Cardiac muscle cell (in vitro differentiated cells and primary cell): ENCODE measurements around the gene COMMD7. TPM values are rescaled to one million over a fixed set of nuclear protein-coding genes. Genes with fewer than 3 reads are reported as not detected.
"Not testable (repeated sequence)": the region's sequence is repeated elsewhere in the genome, so short reads cannot be mapped to it uniquely, and the experiment has no call there.

Experiments used
- DNase-seq, 2 donors: peaks; one replicate each; pipeline versions ENCODE4 v3.0.0 to v3.0.0-alpha.2; 2010 to 2017; ENCODE audit warnings: low read depth in 1 of 2, low spot score in 1 of 2
- H3K27ac ChIP-seq: fragments of 200-600 bp; sonication (generic); 2 replicates; pipeline ENCODE4 v1.5.1; 2016
- H3K27me3 ChIP-seq: fragments of 200-600 bp; sonication (generic); 2 replicates; pipeline ENCODE4 v1.6.0; 2016; ENCODE audit warnings: control low read depth
- H3K36me3 ChIP-seq: fragments of 200-600 bp; sonication (generic); 2 replicates; pipeline ENCODE4 v1.5.1; 2016; ENCODE audit warnings: control low read depth
- H3K4me1 ChIP-seq: fragments of 200-600 bp; sonication (generic); 2 replicates; pipeline ENCODE4 v1.8.1; 2017; ENCODE audit warnings: low read depth, mild to moderate bottlenecking, mixed run types
- H3K4me3 ChIP-seq: fragments of 200-600 bp; sonication (generic); 2 replicates; pipeline ENCODE4 v1.5.1; 2016; ENCODE audit warnings: mild to moderate bottlenecking
- H3K9me3 ChIP-seq: fragments of 200-600 bp; sonication (generic); 2 replicates; pipeline ENCODE4 v1.5.1; 2017; ENCODE audit warnings: low read depth, mild to moderate bottlenecking, control low read depth
- polyA plus RNA-seq: library from polyadenylated mRNA; unstranded; fragments of >200 nt; fragmentation: Nextera tagmentation; extraction: Ambion mirVana; gene quantifications from 2 replicates; pipeline ENCODE4 v1.2.1, GENCODE V29; 2016
- total RNA-seq: library from RNA; depleted of rRNA; stranded (reverse); fragments of >200 nt; gene quantifications from 2 replicates; pipeline ENCODE4 v1.2.3, GENCODE V29; 2016
- TF ChIP-seq, protein P1 (sequence below): IDR thresholded peaks from 2 replicates; pipeline ENCODE4 v1.5.1; 2012; ENCODE audit warnings: low read depth, mild to moderate bottlenecking, low read length

Gene COMMD7
- total and polyA plus RNA-seq, 2 experiments from 2014 or later, result 36.1 to 156 TPM

DNA sequence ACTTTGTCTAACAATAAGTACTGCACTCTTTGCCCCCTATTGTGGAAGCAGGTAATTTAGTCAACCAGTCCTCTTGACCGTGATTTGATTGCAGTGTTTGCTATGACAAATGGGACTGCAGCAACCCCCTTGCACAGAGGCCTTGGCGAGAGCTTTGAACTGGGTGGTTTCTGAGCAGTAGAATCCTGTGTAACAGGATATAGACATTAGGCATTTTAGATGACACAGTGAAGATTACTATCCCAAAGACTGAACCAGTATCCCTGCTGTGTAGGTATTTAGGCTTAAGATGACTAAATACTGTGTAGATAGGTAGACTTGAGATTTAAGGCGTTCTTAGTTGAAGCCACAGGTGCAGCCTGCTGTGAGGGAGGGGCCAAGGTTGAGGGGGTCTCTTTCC, 28.8 kb upstream of the COMMD7 start:
- H3K27ac ChIP-seq, result no peak overlapping the region
- no peaks in the 10 kb centered on the region for H3K9me3 ChIP-seq
- H3K27me3 ChIP-seq, result no peaks in the 10 kb centered on the region
- H3K36me3 ChIP-seq, result no peaks in the 10 kb centered on the region
- TF ChIP-seq, protein P1, sequence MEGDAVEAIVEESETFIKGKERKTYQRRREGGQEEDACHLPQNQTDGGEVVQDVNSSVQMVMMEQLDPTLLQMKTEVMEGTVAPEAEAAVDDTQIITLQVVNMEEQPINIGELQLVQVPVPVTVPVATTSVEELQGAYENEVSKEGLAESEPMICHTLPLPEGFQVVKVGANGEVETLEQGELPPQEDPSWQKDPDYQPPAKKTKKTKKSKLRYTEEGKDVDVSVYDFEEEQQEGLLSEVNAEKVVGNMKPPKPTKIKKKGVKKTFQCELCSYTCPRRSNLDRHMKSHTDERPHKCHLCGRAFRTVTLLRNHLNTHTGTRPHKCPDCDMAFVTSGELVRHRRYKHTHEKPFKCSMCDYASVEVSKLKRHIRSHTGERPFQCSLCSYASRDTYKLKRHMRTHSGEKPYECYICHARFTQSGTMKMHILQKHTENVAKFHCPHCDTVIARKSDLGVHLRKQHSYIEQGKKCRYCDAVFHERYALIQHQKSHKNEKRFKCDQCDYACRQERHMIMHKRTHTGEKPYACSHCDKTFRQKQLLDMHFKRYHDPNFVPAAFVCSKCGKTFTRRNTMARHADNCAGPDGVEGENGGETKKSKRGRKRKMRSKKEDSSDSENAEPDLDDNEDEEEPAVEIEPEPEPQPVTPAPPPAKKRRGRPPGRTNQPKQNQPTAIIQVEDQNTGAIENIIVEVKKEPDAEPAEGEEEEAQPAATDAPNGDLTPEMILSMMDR, result no peak
- no peak for DNase-seq
- H3K4me3 ChIP-seq, result no peak overlapping the region
- no peaks in the 10 kb centered on the region for H3K4me1 ChIP-seq

DNA sequence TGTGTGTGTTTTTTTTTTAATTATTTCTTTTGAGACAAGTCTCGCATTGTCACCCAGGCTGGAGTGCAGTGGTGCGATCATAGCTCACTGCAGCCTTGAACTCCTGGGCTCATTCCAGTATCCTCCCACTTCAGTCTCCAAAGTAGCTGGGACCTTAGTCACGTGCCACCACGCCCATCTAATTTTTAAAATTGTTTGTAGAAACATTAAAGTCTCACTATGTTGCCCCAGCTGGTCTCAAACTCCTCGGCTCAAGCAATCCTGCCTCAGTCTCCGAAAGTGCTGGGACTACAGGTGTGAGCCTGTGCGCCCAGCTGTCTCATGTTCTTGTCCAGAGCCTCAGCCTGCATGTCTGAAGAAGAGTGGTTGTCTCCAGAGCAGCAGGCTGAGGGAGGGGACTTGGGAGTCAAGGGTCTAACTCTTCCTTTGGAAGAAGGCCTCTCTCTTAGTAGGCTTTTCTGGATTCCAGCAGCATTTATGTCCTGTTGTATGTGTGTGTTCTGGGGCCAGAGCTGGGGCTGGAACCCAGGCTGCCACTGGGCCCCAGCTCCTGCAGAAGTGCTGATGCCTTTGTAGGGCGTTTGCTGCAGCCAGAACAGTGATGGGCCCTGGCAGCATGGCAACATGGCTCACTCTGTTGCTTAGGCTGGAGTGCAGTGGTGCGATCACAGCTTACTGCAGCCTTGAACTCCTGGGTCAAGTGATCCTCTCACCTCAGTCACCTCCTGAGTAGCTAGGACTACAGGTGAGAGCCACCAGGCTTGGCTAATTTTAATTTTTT, 24.3 kb upstream of the COMMD7 start:
- DNase-seq, result no peak
- TF ChIP-seq, protein P1, result no peak
- no peaks in the 10 kb centered on the region for H3K9me3 ChIP-seq
- no peak overlapping the region for H3K27ac ChIP-seq
- no peaks in the 10 kb centered on the region for H3K36me3 ChIP-seq
- peaks cover 10% of the 10 kb centered on the region for H3K4me1 ChIP-seq
- H3K27me3 ChIP-seq, result no peaks in the 10 kb centered on the region
- no peak overlapping the region for H3K4me3 ChIP-seq

DNA sequence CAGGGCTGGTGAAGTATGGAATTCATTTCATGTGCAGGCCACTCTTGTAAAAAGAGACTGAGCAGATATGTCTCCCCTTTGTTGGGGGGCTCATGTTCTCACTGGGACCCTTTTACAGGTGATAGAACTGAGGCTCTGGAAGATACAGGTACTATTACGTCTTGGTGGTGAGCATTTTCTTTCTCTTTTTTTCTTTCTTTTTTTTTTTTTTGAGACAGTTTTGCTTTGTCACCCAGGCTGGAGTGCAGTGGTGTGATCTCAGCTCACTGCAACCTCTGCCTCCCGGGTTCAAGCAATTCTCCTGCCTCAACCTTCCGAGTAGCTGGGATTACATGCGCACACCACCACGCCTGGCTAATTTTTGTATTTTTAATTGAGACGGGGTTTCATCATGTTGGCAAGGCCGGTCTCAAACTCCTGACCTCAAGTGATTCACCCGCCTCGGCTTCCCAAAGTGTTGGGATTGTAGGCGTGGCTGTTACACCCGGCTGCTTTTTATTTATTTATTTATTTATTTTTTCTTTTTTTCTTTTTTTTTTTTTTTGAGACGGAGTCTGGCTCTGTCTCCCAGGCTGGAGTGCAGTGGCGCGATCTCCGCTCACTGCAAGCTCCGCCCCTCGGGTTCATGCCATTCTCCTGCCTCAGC, 22.1 kb upstream of the COMMD7 start:
- H3K27ac ChIP-seq, H3K27me3 ChIP-seq, H3K36me3 ChIP-seq, H3K9me3 ChIP-seq, H3K4me3 ChIP-seq, H3K4me1 ChIP-seq, DNase-seq: not testable (repeated sequence)

DNA sequence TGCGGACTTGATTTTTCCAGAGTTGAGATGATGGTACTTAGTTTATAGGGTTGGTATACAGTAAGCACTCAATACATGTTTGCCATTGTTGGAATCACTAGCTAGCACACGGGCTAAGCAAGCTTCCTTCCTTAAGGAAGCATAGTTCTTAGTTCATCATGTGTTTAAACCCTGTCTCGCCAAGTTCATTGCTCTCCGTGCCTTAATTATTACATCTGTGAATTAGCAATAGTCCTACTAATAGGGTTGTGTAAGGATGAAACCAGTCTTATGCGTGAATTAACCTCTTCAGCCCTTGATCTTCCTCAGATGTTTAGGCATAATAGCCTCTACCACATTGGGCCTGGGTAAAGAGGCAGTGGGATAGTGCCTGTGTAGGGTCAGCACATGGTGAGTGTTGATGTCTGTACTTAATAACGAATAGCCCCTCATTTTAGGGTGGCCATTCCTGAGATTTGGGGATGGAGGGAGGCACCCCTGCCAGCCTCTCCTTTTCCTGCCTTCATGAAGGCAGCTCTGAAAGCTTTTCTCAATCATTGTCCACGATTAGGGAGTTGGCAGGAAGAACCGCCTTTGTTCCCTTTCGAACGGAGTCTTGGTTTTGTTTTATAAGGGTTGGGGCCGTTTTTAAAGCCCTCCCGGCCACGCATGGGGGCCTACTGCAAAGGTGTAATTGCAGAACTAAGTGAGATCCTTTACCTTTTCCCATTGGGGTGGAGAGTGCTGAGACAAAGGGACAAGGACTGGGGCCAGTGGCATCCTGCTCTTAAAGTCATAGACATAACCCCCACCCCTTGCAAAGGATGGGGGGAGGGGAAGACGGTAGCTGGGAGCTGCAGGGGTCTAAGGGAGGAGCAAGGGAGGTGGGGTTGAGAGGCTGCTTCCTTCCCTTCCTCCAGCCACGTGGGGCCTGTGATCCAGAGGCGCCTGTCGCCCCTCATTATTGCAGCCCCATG, 21.0 kb upstream of the COMMD7 start:
- no peaks in the 10 kb centered on the region for H3K36me3 ChIP-seq
- H3K27ac ChIP-seq, result no peak overlapping the region
- DNase-seq, result no peak
- TF ChIP-seq, protein P1, result no peak
- H3K4me1 ChIP-seq, result peaks cover 10% of the 10 kb centered on the region
- H3K27me3 ChIP-seq, result no peaks in the 10 kb centered on the region
- peak overlapping the region; percentile 7 for H3K4me3 ChIP-seq
- H3K9me3 ChIP-seq, result no peaks in the 10 kb centered on the region

DNA sequence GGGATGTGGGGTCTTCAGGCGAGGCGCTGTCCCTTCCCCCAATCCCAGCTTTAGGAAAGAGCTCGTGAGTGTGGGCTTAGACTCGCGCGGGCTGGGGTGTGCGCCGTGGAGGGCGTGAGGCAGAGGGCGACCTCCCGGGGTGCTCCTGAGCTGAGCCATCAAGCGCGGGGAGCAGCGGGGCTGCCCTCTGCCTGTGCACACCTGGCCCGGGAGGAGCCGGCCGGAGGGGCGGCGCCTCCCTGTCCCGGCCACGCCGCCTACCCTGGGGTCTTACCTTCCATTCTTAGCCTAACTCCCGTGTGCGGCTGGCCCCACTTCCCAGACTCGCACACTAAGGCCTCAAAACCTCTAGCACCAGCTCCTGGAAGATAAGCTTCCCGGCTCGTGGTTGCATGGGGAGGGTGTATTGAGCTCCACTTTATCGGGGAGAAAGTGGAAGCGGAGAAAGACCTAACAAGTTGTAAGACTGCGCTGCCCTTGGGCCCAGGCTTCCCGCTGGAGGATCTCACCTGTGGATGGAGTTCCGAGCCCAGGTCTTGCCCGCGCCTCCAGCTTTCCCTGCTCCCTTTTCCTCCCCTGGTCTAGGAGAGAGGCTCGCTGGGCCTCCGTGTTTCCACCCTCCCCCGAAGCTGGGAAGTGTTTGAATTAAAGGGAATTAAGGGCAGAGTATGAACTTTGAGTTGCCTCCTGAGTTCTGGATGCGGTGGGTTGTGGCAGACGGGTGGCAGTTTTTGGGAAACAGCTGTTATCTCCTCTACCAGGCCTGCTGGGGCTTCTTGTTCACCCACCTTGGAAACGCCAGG, 20.1 kb upstream of the COMMD7 start:
- TF ChIP-seq, protein P1, result no peak
- peak overlapping the region; percentile 90 for H3K4me3 ChIP-seq
- no peaks in the 10 kb centered on the region for H3K36me3 ChIP-seq
- H3K9me3 ChIP-seq, result no peaks in the 10 kb centered on the region
- no peak overlapping the region for H3K27ac ChIP-seq
- H3K27me3 ChIP-seq, result no peaks in the 10 kb centered on the region
- H3K4me1 ChIP-seq, result peaks cover 10% of the 10 kb centered on the region
- DNase-seq, result no peak
